ENCODE measurements around the gene CTDSPL. TPM values are rescaled to one million over a fixed set of nuclear protein-coding genes. Genes with fewer than 3 reads are reported as not detected.

CTDSPL gene
- total RNA-seq, 1 donor: 34.7 TPM

DNA sequence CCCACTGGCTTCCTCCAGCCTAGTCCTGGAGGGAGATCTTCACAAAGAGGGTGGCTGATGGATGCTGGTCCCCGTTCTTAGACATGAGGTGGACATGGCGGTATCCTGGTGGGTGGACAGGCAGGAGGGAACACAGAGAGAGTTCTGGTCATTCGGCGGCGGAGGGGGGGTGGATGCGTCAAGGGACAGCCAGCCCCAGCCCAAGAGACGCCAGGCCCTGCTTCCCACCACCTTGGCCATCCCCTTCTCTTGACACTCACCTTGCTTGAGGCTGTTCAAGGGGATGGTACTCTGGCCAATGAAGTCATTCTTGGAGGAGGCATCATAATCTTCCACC, 146.0 kb downstream of the CTDSPL start:
- H3K36me3 ChIP-seq (ENCODE audit: insufficient read depth, low read length): peaks cover 13% of the 10 kb centered on the region
- peaks cover 6% of the 10 kb centered on the region for H4K20me1 ChIP-seq (ENCODE audit: insufficient read depth, low read length)
- H3K4me2 ChIP-seq (ENCODE audit: insufficient read depth, low read length): no peak overlapping the region
- H3K27ac ChIP-seq (ENCODE audit: low read depth, low read length): no peak overlapping the region
- no peaks in the 10 kb centered on the region for H3K4me1 ChIP-seq (ENCODE audit: insufficient read depth, low read length)
- TF ChIP-seq, protein P1, sequence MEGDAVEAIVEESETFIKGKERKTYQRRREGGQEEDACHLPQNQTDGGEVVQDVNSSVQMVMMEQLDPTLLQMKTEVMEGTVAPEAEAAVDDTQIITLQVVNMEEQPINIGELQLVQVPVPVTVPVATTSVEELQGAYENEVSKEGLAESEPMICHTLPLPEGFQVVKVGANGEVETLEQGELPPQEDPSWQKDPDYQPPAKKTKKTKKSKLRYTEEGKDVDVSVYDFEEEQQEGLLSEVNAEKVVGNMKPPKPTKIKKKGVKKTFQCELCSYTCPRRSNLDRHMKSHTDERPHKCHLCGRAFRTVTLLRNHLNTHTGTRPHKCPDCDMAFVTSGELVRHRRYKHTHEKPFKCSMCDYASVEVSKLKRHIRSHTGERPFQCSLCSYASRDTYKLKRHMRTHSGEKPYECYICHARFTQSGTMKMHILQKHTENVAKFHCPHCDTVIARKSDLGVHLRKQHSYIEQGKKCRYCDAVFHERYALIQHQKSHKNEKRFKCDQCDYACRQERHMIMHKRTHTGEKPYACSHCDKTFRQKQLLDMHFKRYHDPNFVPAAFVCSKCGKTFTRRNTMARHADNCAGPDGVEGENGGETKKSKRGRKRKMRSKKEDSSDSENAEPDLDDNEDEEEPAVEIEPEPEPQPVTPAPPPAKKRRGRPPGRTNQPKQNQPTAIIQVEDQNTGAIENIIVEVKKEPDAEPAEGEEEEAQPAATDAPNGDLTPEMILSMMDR (IDR thresholded peaks at IDR 0.05; ENCODE audit: extremely low read depth, low read depth, low read length): no peak
- no peak overlapping the region for H3K4me3 ChIP-seq (ENCODE audit: insufficient read depth, low read length)
- no peaks in the 10 kb centered on the region for H3K9me3 ChIP-seq (ENCODE audit: low read depth, low read length)
- peak; percentile 54 for DNase-seq (ENCODE audit: insufficient read length, low spot score, missing footprints)
- H3K79me2 ChIP-seq (ENCODE audit: insufficient read depth, low read length): no peaks in the 10 kb centered on the region
- no peak overlapping the region for H2AFZ ChIP-seq (ENCODE audit: low read length)
- no peaks in the 10 kb centered on the region for H3K27me3 ChIP-seq (ENCODE audit: insufficient read depth, low read length)

DNA sequence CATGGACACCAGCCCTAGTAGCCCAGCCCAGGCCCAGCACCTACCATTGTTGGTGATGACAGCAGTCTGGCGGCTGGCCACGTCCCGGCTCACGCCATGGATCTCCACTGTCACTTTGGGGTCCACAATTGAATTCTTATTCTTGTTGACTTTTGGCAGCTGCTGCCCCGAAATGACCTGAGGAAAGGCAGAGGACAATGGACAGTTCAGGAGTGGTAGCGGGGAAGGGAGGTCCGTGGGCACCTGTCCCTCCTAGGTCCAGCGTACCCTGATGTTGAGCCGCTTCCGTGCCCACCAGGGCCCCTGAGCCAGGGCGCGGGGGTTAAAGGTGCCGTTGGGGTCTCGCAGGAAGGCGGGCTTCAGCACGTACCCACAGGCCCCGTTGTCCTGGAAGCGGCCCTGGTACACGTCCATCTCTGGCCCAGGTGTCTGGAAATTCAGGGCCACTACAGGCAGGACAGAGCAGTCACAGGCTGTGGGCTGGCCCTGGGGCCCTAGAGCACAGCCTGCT, 146.6 kb downstream of the CTDSPL start:
- no peak overlapping the region for H2AFZ ChIP-seq (ENCODE audit: low read length)
- H3K27me3 ChIP-seq (ENCODE audit: insufficient read depth, low read length): no peaks in the 10 kb centered on the region
- peaks cover 13% of the 10 kb centered on the region for H3K36me3 ChIP-seq (ENCODE audit: insufficient read depth, low read length)
- H3K27ac ChIP-seq (ENCODE audit: low read depth, low read length): no peak overlapping the region
- H3K79me2 ChIP-seq (ENCODE audit: insufficient read depth, low read length): no peaks in the 10 kb centered on the region
- peak; percentile 67 for DNase-seq (ENCODE audit: insufficient read length, low spot score, missing footprints)
- peaks cover 6% of the 10 kb centered on the region for H4K20me1 ChIP-seq (ENCODE audit: insufficient read depth, low read length)
- TF ChIP-seq, protein P1 (IDR thresholded peaks at IDR 0.05; ENCODE audit: extremely low read depth, low read depth, low read length): no peak
- no peak overlapping the region for H3K4me3 ChIP-seq (ENCODE audit: insufficient read depth, low read length)
- H3K9me3 ChIP-seq (ENCODE audit: low read depth, low read length): no peaks in the 10 kb centered on the region
- H3K4me2 ChIP-seq (ENCODE audit: insufficient read depth, low read length): no peak overlapping the region
- H3K4me1 ChIP-seq (ENCODE audit: insufficient read depth, low read length): no peaks in the 10 kb centered on the region

DNA sequence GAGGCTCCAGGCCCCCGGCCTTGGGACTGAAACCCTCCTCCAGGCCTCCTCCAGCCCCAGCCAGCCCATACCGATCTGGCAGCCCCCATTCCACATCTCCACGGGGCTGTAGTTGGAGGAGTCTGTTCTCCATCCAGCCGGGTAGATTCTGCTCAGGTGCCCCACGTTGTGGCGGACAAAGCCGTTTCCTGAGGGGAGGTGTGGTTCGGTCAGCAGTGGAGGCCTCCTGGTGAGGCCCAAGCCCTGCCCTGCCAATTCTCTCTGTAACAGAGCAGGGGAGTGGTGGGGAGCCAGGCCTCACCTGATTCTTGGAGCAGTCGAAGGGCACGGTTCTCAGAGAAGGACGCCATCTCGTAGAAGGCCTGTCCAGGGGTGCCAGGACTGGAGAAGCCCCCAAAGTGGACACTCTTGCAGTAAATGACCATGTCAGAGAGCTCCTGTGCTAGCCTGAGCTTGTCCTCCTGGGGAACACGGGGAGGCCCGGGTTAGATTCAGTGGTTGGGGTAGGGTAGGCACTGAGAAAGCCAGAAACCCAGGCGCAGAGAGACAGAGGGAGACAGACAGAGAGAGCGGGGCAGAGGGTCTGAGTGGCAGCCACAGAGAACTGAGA, 147.4 kb downstream of the CTDSPL start:
- peak; percentile 65 for DNase-seq (ENCODE audit: insufficient read length, low spot score, missing footprints)
- no peak overlapping the region for H2AFZ ChIP-seq (ENCODE audit: low read length)
- H3K9me3 ChIP-seq (ENCODE audit: low read depth, low read length): no peaks in the 10 kb centered on the region
- H4K20me1 ChIP-seq (ENCODE audit: insufficient read depth, low read length): peaks cover 6% of the 10 kb centered on the region
- H3K4me2 ChIP-seq (ENCODE audit: insufficient read depth, low read length): no peak overlapping the region
- no peak overlapping the region for H3K27ac ChIP-seq (ENCODE audit: low read depth, low read length)
- no peaks in the 10 kb centered on the region for H3K4me1 ChIP-seq (ENCODE audit: insufficient read depth, low read length)
- H3K27me3 ChIP-seq (ENCODE audit: insufficient read depth, low read length): no peaks in the 10 kb centered on the region
- H3K36me3 ChIP-seq (ENCODE audit: insufficient read depth, low read length): peaks cover 21% of the 10 kb centered on the region
- H3K79me2 ChIP-seq (ENCODE audit: insufficient read depth, low read length): no peaks in the 10 kb centered on the region
- TF ChIP-seq, protein P1 (IDR thresholded peaks at IDR 0.05; ENCODE audit: extremely low read depth, low read depth, low read length): no peak
- no peak overlapping the region for H3K4me3 ChIP-seq (ENCODE audit: insufficient read depth, low read length)

DNA sequence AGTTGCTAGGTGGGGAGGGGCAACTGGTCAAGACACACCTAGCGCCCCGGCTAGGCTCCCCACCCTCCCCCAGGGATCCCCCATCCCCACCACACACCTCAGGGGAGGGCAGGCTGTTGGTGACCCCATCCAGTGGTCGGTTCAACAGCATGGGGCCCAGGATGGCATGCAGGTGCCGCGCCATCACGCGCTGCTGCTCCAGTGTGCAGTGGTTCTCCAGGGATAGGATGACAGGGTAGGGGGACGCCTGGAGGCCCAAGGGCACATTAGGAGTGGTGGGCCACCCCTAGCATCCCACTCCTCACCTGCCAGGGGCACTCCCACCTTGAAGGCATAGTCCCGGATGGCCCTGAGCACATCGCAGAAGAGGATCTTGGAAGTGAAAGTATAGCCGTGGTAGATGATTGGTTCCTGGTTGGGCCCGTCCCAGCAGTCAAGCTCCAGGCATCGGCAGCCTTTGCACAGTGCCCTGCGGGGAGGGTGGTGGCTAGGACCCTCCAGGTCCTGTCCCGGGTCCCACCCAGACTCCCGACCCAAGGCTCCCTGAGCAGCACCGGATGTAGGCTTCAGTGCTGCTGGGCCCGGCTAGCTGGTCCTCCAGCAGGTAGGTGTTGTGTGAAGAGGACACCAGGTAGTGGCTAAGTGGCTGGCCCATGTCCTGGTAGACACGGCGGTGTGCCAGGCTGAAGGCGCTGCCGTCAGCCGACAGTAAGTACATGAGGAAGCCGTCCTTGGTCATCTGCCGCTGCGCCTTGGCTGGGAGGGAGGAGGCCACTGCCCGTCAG, 148.3 kb downstream of the CTDSPL start:
- no peak overlapping the region for H2AFZ ChIP-seq (ENCODE audit: low read length)
- TF ChIP-seq, protein P1 (IDR thresholded peaks at IDR 0.05; ENCODE audit: extremely low read depth, low read depth, low read length): no peak
- H3K4me3 ChIP-seq (ENCODE audit: insufficient read depth, low read length): no peak overlapping the region
- H3K36me3 ChIP-seq (ENCODE audit: insufficient read depth, low read length): peaks cover 26% of the 10 kb centered on the region
- no peak overlapping the region for H3K4me2 ChIP-seq (ENCODE audit: insufficient read depth, low read length)
- H3K9me3 ChIP-seq (ENCODE audit: low read depth, low read length): no peaks in the 10 kb centered on the region
- H3K79me2 ChIP-seq (ENCODE audit: insufficient read depth, low read length): no peaks in the 10 kb centered on the region
- DNase-seq (ENCODE audit: insufficient read length, low spot score, missing footprints): peak; percentile 66
- H3K27me3 ChIP-seq (ENCODE audit: insufficient read depth, low read length): no peaks in the 10 kb centered on the region
- H3K4me1 ChIP-seq (ENCODE audit: insufficient read depth, low read length): no peaks in the 10 kb centered on the region
- no peaks in the 10 kb centered on the region for H4K20me1 ChIP-seq (ENCODE audit: insufficient read depth, low read length)
- H3K27ac ChIP-seq (ENCODE audit: low read depth, low read length): no peak overlapping the region

Measured in osteoblast (primary cell).